Adrenal gland (tissue), 5 donors: ENCODE data around the gene POLR3E.

Source experiments
- CTCF ChIP-seq, 6 experiments: fragments of 450-650 bp in 4 of 6; fragments of 200-600 bp in 2 of 6; sonication (generic) in 1 of 6; IDR thresholded peaks; 1 replicate in 5 of 6; 2 replicates in 1 of 6; pipeline versions ENCODE4 v1.5.1 to v1.8.0; 2016 to 2021; ENCODE audit warnings: antibody characterized with exemption in 6 of 6, mild to moderate bottlenecking in 2 of 6, moderate library complexity in 1 of 6
- POLR2A ChIP-seq, 2 donors: fragments of 450-650 bp; IDR thresholded peaks; one replicate each; pipeline ENCODE4 v1.6.1; 2017; ENCODE audit warnings: antibody characterized with exemption in 2 of 2, mild to moderate bottlenecking in 2 of 2, moderate library complexity in 1 of 2
- donor health status: DM: no; HTN: no; CAD: no.

GRCh38 chr16:22282254-22282892, 14.8 kb upstream of the POLR3E start:
- no peak for TF ChIP-seq CTCF (IDR thresholded peaks at IDR 0.05)
- TF ChIP-seq POLR2A (IDR thresholded peaks at IDR 0.05), result no peak
